Measurements from ENCODE around the gene PDC.
A peak's percentile ranks its signal among the peaks of the same experiment; 100 is the strongest.
"Not testable (repeated sequence)": the region's sequence is repeated elsewhere in the genome, so short reads cannot be mapped to it uniquely, and the experiment has no call there.

The PDC gene

GRCh38 chr1:186474208-186474607 is 13.3 kb upstream of the PDC start:
- no peak for FAIRE-seq
- TF ChIP-seq POLR2A (IDR thresholded peaks at IDR 0.05; ENCODE audit: low read depth, low read length) (no peak), PAX5 (IDR thresholded peaks at IDR 0.05; ENCODE audit: insufficient read depth, low read length, severe bottlenecking) (no peak), POLR2AphosphoS5 (IDR thresholded peaks at IDR 0.05; ENCODE audit: low read depth, low read length) (no peak), SPI1 (IDR thresholded peaks at IDR 0.05; ENCODE audit: low read depth, low read length) (no peak), POU2F2 (IDR thresholded peaks at IDR 0.05; ENCODE audit: low read depth, low read length) (no peak), TAF1 (IDR thresholded peaks at IDR 0.05; ENCODE audit: low read depth, low read length) (no peak)
- DNase-seq (ENCODE audit: insufficient read length, low spot score) = no peak

- FAIRE-seq (peak; percentile 47), DNase-seq (ENCODE audit: insufficient read length, low spot score) (no peak)
- TF ChIP-seq POU2F2 (IDR thresholded peaks at IDR 0.05; ENCODE audit: low read depth, low read length) (no peak), PAX5 (IDR thresholded peaks at IDR 0.05; ENCODE audit: insufficient read depth, low read length, severe bottlenecking) (no peak), SPI1 (IDR thresholded peaks at IDR 0.05; ENCODE audit: low read depth, low read length) (no peak)
Observed at GRCh38 chr1:186473047-186473446, 12.1 kb upstream of the PDC start.

GRCh38 chr1:186465946-186466345 is 5.0 kb upstream of the PDC start:
- TF ChIP-seq POLR2AphosphoS5 (IDR thresholded peaks at IDR 0.05; ENCODE audit: low read depth, low read length) (no peak), POLR2A (IDR thresholded peaks at IDR 0.05; ENCODE audit: low read depth, low read length) (no peak), POU2F2 (IDR thresholded peaks at IDR 0.05; ENCODE audit: low read depth, low read length) (no peak), PAX5 (IDR thresholded peaks at IDR 0.05; ENCODE audit: insufficient read depth, low read length, severe bottlenecking) (no peak), TAF1 (IDR thresholded peaks at IDR 0.05; ENCODE audit: low read depth, low read length) (no peak)
- FAIRE-seq (no peak), DNase-seq (ENCODE audit: insufficient read length, low spot score) (no peak)

- not testable (repeated sequence) for FAIRE-seq
Observed at GRCh38 chr1:186465491-186465890, 4.6 kb upstream of the PDC start.

GRCh38 chr1:186463926-186464325 is 3.0 kb upstream of the PDC start:
- TF ChIP-seq POLR2A (IDR thresholded peaks at IDR 0.05; ENCODE audit: low read depth, low read length) (no peak), POU2F2 (IDR thresholded peaks at IDR 0.05; ENCODE audit: low read depth, low read length) (no peak)
- DNase-seq (ENCODE audit: insufficient read length, low spot score) (no peak), FAIRE-seq (no peak)

More at GRCh38 chr1:186465491-186465890, 4.6 kb upstream of the PDC start:
- DNase-seq (ENCODE audit: insufficient read length, low spot score) = not testable (repeated sequence)

- no peak for FAIRE-seq
- DNase-seq (ENCODE audit: insufficient read length, low spot score) = no peak
- TF ChIP-seq SPI1 (IDR thresholded peaks at IDR 0.05; ENCODE audit: low read depth, low read length) (no peak), TAF1 (IDR thresholded peaks at IDR 0.05; ENCODE audit: low read depth, low read length) (no peak), PAX5 (IDR thresholded peaks at IDR 0.05; ENCODE audit: insufficient read depth, low read length, severe bottlenecking) (no peak), POLR2A (IDR thresholded peaks at IDR 0.05; ENCODE audit: low read depth, low read length) (no peak), POLR2AphosphoS5 (IDR thresholded peaks at IDR 0.05; ENCODE audit: low read depth, low read length) (no peak), POU2F2 (IDR thresholded peaks at IDR 0.05; ENCODE audit: low read depth, low read length) (no peak)
Observed at GRCh38 chr1:186463511-186463910, 2.6 kb upstream of the PDC start.

- not testable (repeated sequence) for FAIRE-seq; DNase-seq (ENCODE audit: insufficient read length, low spot score)
Observed at GRCh38 chr1:186459161-186459560, 1.8 kb downstream of the PDC start.

GRCh38 chr1:186456729-186457255 is 4.1 kb downstream of the PDC start:
- DNase-seq (ENCODE audit: insufficient read length, low spot score) = no peak
- FAIRE-seq = no peak

GRCh38 chr1:186454981-186455380 is 5.9 kb downstream of the PDC start:
- no peak for TF ChIP-seq POLR2AphosphoS5 (IDR thresholded peaks at IDR 0.05; ENCODE audit: low read depth, low read length)
- no peak for TF ChIP-seq POU2F2 (IDR thresholded peaks at IDR 0.05; ENCODE audit: low read depth, low read length)
- TF ChIP-seq TAF1 (IDR thresholded peaks at IDR 0.05; ENCODE audit: low read depth, low read length) = no peak
- no peak for TF ChIP-seq PAX5 (IDR thresholded peaks at IDR 0.05; ENCODE audit: insufficient read depth, low read length, severe bottlenecking)
- no peak for TF ChIP-seq POLR2A (IDR thresholded peaks at IDR 0.05; ENCODE audit: low read depth, low read length)
- no peak for TF ChIP-seq SPI1 (IDR thresholded peaks at IDR 0.05; ENCODE audit: low read depth, low read length)
- no peak for DNase-seq (ENCODE audit: insufficient read length, low spot score)
- FAIRE-seq = no peak

More at GRCh38 chr1:186456729-186457255, 4.1 kb downstream of the PDC start:
- no peak for TF ChIP-seq POLR2A (IDR thresholded peaks at IDR 0.05; ENCODE audit: low read depth, low read length)
- TF ChIP-seq PAX5 (IDR thresholded peaks at IDR 0.05; ENCODE audit: insufficient read depth, low read length, severe bottlenecking) = no peak
- no peak for TF ChIP-seq POLR2AphosphoS5 (IDR thresholded peaks at IDR 0.05; ENCODE audit: low read depth, low read length)
- no peak for TF ChIP-seq SPI1 (IDR thresholded peaks at IDR 0.05; ENCODE audit: low read depth, low read length)
- no peak for TF ChIP-seq POU2F2 (IDR thresholded peaks at IDR 0.05; ENCODE audit: low read depth, low read length)
- no peak for TF ChIP-seq TAF1 (IDR thresholded peaks at IDR 0.05; ENCODE audit: low read depth, low read length)

- DNase-seq (ENCODE audit: insufficient read length, low spot score) (no peak), FAIRE-seq (no peak)
- TF ChIP-seq POU2F2 (IDR thresholded peaks at IDR 0.05; ENCODE audit: low read depth, low read length) = no peak
- no peak for TF ChIP-seq TAF1 (IDR thresholded peaks at IDR 0.05; ENCODE audit: low read depth, low read length)
- no peak for TF ChIP-seq POLR2A (IDR thresholded peaks at IDR 0.05; ENCODE audit: low read depth, low read length)
- no peak for TF ChIP-seq POLR2AphosphoS5 (IDR thresholded peaks at IDR 0.05; ENCODE audit: low read depth, low read length)
- no peak for TF ChIP-seq PAX5 (IDR thresholded peaks at IDR 0.05; ENCODE audit: insufficient read depth, low read length, severe bottlenecking)
- no peak for TF ChIP-seq SPI1 (IDR thresholded peaks at IDR 0.05; ENCODE audit: low read depth, low read length)
Observed at GRCh38 chr1:186446152-186446551, 14.8 kb downstream of the PDC start.

- FAIRE-seq (no peak), DNase-seq (ENCODE audit: insufficient read length, low spot score) (no peak)
- TF ChIP-seq SPI1 (IDR thresholded peaks at IDR 0.05; ENCODE audit: low read depth, low read length) = no peak
- TF ChIP-seq POU2F2 (IDR thresholded peaks at IDR 0.05; ENCODE audit: low read depth, low read length) = no peak
- TF ChIP-seq POLR2AphosphoS5 (IDR thresholded peaks at IDR 0.05; ENCODE audit: low read depth, low read length) = no peak
- TF ChIP-seq POLR2A (IDR thresholded peaks at IDR 0.05; ENCODE audit: low read depth, low read length) = no peak
- TF ChIP-seq PAX5 (IDR thresholded peaks at IDR 0.05; ENCODE audit: insufficient read depth, low read length, severe bottlenecking) = no peak
- TF ChIP-seq TAF1 (IDR thresholded peaks at IDR 0.05; ENCODE audit: low read depth, low read length) = no peak
Observed at GRCh38 chr1:186443638-186444037, 17.3 kb downstream of the PDC start.

All from GM12891 (cell line).